GM12801 (cell line): Measurements from ENCODE around the gene SIDT2.

ENCODE experiments used
- CTCF ChIP-seq: IDR thresholded peaks from one replicate; pipeline ENCODE4 v1.5.1; 2011; ENCODE audit warnings: control low read depth; ENCODE audit not compliant: insufficient read length; ENCODE audit errors: extremely low read depth

Gene SIDT2

GRCh38 chr11:117183724-117184349, 5.3 kb downstream of the SIDT2 start:
- TF ChIP-seq CTCF = no peak

- TF ChIP-seq CTCF = no peak
Observed at GRCh38 chr11:117185736-117186430, 7.3 kb downstream of the SIDT2 start.

GRCh38 chr11:117186431-117186761, 7.9 kb downstream of the SIDT2 start:
- TF ChIP-seq CTCF = no peak

GRCh38 chr11:117187007-117187406, 8.5 kb downstream of the SIDT2 start:
- TF ChIP-seq CTCF = no peak

GRCh38 chr11:117187428-117187798, 8.9 kb downstream of the SIDT2 start:
- TF ChIP-seq CTCF = no peak

- no peak for TF ChIP-seq CTCF
Observed at GRCh38 chr11:117187799-117188481, 9.4 kb downstream of the SIDT2 start.

GRCh38 chr11:117188620-117189081, 10.1 kb downstream of the SIDT2 start:
- no peak for TF ChIP-seq CTCF
